GM03348 (cell line): ENCODE results near the gene DCHS1.
A peak's percentile ranks its signal among the peaks of the same experiment; 100 is the strongest.

ENCODE experiments used
- DNase-seq: peaks from one replicate; pipeline ENCODE4 v3.0.0; 2012; ENCODE audit warnings: low spot score

The DCHS1 gene

DNA sequence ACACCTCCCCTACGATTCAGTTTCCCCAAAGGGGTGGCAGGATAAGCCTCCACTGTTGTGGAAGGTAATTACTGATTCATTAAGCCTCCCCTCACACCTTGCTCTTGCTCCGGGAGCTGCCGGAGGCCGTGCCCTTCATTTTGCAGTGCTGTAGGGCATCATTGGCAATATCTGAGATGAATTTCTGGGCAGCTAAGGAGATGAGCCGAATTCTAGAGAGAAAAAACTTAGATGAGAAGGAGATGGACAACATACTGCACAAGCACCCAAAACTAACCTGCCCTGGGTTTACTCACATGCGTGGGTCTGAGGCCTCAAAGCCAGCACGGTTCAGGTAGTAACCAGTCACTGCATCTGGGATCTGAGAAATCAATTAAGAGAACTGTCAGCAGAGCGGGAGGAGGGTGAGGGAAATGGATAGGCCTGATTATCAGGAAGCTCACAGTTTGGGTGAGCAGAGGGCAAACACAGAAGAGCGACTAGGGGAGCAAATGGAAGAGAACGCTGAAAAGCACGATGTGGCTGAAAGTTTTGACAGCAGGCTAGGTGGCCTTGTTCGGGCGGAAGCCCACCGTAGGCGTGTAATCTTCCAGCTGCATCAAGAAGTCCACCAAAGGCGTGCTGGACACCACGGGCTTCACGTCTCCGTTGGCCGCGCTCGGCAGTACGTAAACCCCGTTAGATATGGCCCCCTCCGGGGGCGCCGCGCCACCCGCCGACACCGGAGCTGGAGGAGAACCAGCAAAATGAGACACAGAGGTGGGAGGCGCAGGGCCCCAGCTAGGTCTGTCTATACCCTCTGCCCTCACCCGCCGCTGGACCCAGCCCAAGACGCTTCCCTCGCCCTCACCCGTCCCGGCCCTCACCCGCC is 44.3 kb downstream of the DCHS1 start:
- peak; percentile 37 for DNase-seq

- no peak for DNase-seq
Measured at GRCh38 chr11:6610591-6610990, 45.0 kb downstream of the DCHS1 start.

GRCh38 chr11:6609502-6610015 is 46.0 kb downstream of the DCHS1 start:
- DNase-seq = no peak

DNA sequence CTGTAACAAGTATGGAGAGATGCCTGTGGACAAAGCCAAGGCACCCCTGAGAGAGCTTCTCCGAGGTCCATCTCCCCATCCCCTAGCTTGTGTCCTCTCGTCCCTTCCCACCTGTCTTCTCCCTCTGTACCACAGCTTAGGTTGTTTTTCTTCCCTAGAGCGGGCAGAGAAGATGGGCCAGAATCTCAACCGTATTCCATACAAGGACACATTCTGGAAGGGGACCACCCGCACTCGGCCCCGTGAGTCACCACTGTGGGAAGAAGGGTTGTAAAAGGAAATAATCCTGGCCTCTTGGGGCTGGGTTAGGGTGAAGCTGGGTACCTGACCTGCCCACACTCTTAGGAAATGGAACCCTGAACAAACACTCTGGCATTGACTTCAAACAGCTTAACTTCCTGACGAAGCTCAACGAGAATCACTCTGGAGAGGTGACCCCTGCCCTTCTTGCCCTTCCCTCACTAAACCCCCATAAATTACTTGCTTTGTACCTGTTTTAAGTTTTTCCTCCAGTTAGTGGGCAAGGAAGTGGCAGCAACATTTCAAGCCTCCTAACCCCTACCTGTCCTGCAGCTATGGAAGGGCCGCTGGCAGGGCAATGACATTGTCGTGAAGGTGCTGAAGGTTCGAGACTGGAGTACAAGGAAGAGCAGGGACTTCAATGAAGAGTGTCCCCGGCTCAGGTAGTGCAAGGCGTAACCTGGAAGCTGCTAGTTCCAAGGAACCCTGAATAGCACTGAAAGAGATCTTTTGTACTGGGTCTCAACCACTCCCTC is 46.7 kb downstream of the DCHS1 start:
- no peak for DNase-seq

DNA sequence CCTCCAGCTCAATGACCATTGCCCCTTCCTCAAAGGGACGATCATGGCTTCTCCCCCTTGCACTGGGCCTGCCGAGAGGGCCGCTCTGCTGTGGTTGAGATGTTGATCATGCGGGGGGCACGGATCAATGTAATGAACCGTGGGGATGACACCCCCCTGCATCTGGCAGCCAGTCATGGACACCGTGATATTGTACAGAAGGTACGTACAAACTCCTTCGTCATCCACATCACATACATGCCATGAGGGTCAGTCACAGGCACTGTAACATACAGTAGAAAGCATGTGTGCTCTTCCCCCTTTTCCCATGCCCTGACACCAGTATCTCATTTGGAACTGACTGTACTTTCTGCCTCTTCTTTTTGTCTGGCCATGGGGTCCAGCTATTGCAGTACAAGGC is 47.6 kb downstream of the DCHS1 start:
- no peak for DNase-seq

- no peak for DNase-seq
Measured at GRCh38 chr11:6607190-6607795, 48.3 kb downstream of the DCHS1 start.

GRCh38 chr11:6606471-6607189 is 49.0 kb downstream of the DCHS1 start:
- peak; percentile 96 for DNase-seq

- DNase-seq = no peak
Measured at GRCh38 chr11:6604790-6605189, 50.8 kb downstream of the DCHS1 start.

DNA sequence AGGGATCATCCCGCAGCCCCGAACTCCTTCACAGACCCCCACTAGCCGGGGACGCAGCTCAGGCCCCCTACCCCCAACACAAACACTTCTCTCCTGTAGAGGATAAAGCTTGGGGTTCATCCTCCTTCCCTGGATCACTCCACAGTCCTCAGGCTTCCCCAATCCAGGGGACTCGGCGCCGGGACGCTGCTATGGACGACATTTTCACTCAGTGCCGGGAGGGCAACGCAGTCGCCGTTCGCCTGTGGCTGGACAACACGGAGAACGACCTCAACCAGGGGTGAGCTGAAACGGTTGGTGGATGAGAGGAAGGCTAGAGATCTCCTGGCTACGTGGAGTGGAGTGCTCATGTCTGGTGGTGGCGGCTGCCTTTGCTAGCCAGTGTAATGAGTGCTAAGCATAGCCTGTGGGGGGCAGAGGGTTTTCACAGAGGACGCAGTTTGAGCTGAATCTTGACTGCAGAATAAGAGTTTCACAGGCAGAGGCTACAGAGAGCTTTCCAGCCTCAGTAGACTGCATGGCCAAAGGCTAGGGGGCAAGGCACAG is 51.5 kb downstream of the DCHS1 start:
- peak; percentile 75 for DNase-seq

DNA sequence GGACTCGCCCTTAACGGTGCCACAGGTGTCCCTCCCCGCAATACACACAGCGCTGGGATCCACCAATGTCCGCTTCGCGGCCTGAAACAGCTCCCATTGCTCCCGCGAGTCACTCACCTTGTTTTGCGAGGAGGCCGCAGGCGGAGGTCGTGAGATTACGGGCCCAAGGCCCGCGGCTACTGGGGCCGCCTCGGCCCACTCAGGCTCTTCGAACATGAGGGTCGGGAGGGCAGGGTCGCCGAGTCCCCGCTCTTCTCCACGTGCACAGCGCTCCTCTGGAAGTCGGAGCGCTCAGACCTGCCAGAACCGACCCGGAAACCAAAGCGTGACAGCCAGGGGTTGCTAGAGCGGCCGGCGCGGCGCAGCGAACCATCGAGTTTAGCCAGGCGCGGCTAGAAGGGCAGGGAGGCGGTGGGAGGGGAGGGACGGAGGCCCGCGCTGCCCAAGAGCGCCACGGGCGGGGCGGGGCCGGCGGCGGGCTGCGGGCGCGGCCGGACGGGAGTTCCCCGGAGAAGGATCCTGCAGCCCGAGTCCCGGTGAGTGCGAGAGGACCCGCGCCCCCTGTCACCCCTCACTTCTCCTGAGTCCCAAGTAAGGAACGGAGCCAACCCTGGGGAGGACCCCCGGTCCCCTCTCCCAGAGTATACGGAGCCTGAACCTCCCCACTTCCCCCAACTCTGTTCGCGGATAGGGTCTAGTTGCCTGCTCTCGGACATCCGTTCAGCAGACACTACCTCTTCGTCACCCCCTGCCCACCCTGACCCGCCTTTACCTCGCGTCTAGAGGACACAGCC is 52.1 kb downstream of the DCHS1 start, which contains the start of the genes ILK and RRP8:
Gene ILK, plus strand, starts transcription at position 488 of the 794 bp plus-strand sequence. CDS start 498 bp downstream, outside the sequence.
Gene RRP8, minus strand, starts transcription at position 330 of the 794 bp plus-strand sequence. Its CDS starts 114 bp downstream, at position 216.
- peak; percentile 97 for DNase-seq

DNA sequence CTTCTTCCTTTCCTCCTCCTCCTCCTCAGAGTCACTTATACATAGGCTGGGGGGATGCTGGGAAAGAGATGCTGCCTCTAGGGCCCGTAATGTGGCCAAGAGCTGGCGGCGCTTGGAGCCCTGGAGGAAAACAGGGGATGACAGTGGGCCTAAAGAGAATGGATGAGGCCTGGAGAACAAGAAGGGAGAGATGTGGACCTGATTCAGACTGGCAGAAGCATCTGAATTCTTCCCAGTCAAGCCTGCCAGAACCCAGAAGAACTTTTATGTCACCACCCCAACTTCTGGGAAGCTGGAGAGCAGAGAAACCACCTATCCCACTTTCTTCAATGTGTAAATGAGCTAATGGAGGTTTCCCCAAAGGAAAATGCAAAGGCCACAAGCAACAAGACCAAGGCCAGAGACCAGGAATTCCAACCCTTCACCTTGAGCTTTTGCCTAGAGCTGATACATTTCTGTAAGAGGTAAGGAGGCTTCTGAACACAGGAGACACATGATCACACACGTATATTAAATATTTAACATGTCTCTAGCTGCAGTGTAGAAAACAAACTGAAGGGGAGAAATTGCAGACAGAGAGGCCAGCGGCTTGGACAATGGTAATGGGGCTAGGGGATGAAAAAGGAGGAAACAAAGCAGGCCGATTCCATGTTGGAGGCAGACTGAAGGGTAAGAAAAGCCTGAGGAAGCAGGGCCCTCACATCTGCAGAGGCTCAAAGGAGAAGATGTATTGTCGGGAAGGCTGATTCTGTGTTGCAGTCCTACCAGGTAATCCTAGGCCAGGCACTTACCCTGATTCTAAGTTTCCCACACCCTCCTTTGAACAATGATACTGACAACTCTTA is 53.3 kb downstream of the DCHS1 start:
- DNase-seq = no peak

GRCh38 chr11:6601041-6601461 is 54.6 kb downstream of the DCHS1 start:
- DNase-seq = no peak

GRCh38 chr11:6599881-6600390 is 55.7 kb downstream of the DCHS1 start:
- no peak for DNase-seq

- DNase-seq = no peak
Measured at GRCh38 chr11:6599449-6599848, 56.2 kb downstream of the DCHS1 start.

- no peak for DNase-seq
Measured at GRCh38 chr11:6598555-6598954, 57.1 kb downstream of the DCHS1 start.

DNA sequence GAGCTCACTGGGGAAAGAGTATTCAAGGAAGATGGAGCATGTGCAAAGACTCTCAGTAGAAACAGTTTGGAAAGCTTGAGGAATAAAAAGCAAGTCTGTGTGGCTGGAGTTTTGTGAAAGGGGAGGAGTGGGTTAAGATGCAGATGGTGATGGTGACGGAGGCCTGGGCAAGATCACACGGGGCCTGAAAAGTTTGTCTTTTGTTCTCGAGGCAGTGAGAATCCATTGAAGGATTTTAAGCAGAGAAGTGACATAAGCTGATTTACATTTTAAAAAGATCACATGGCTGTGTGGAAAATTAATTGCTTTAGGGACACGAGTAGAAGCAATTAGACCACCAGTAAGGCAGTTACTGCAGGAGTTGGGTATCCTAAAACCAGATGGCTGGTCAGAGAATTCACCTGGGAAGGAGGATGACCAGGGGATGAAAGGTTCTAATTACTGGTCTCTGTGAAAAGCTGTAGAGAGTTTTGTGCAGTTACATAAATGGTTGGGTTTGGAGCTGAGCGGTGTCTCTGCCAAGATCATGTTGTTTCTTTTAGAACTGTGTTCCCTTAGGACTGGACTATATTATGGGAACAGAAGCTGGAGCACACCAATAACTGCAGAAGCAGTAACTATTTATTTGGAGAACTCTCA is 59.3 kb downstream of the DCHS1 start:
- no peak for DNase-seq

GRCh38 chr11:6594142-6594768 is 61.4 kb downstream of the DCHS1 start:
- no peak for DNase-seq

DNA sequence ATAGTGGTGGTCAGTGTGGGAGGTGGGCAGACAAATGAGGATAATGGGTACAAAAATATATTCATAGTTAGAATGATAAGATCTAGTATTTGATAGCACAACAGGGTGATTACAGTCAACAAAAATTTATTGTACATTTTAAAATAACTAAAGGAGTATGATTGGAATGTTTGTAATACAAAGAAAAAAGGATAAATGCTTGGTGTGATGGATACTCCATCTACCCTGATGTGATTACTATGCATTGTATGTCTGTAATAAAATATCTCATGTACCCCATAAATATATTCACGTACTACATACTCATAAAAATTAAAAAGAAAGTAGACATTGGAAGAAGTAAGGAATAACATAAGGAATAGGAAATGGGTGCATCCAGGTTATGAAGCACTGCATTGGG is 67.6 kb downstream of the DCHS1 start:
- no peak for DNase-seq
